Vagina (tissue), 2 donors: Measurements from ENCODE around the gene RNF223.

Source experiments
- POLR2A ChIP-seq, 2 donors: fragments of 450-650 bp; IDR thresholded peaks; one replicate each; pipeline ENCODE4 v1.6.1; 2017; ENCODE audit warnings: antibody characterized with exemption in 2 of 2, mild to moderate bottlenecking in 2 of 2, moderate library complexity in 2 of 2
- POLR2AphosphoS5 ChIP-seq, 2 donors: sonication (generic); formaldehyde crosslinking; IDR thresholded peaks; one replicate each; pipeline ENCODE4 v1.9.0; 2017; ENCODE audit warnings: antibody characterized with exemption in 2 of 2, mild to moderate bottlenecking in 2 of 2, low read depth in 1 of 2; ENCODE audit not compliant: insufficient read depth in 1 of 2
- TF ChIP-seq, protein P1 (sequence below), 3 experiments: fragments of 450-650 bp in 2 of 3; fragments of 200-600 bp in 1 of 3; sonication (generic) in 1 of 3; IDR thresholded peaks; one replicate each; pipeline ENCODE4 v1.5.1; 2017 to 2019; ENCODE audit warnings: antibody characterized with exemption in 3 of 3, mild to moderate bottlenecking in 2 of 3, moderate library complexity in 2 of 3

DNA sequence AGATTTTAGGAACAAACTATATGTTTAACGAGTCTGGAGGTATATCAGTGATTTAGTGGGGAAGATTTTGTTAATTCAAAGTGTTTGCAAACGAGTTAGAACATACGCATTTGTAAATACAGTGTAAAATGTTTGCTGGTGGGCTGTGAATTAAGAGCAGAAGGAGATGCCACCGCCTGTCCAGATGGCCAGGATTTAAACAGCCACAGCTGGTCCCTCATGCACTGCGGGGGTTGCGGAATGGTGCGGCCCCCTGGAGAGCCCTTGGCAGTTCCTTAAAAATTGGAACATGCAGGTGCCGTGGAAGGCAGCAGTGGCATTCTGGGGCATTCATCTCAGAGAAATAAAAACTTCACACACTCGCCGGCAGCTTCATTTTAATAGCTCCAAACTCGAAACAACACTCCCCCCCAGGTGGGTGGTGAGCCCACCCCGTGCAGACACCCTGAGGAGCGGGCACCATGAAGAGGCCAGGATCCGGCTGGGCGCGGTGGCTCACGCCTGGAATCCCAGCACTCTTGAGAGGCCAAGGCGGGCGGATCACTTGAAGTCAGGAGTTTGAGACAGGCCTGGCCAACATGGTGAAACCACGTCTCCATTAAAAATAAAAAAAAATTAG is 45.3 kb upstream of the RNF223 start:
- TF ChIP-seq, protein P1, sequence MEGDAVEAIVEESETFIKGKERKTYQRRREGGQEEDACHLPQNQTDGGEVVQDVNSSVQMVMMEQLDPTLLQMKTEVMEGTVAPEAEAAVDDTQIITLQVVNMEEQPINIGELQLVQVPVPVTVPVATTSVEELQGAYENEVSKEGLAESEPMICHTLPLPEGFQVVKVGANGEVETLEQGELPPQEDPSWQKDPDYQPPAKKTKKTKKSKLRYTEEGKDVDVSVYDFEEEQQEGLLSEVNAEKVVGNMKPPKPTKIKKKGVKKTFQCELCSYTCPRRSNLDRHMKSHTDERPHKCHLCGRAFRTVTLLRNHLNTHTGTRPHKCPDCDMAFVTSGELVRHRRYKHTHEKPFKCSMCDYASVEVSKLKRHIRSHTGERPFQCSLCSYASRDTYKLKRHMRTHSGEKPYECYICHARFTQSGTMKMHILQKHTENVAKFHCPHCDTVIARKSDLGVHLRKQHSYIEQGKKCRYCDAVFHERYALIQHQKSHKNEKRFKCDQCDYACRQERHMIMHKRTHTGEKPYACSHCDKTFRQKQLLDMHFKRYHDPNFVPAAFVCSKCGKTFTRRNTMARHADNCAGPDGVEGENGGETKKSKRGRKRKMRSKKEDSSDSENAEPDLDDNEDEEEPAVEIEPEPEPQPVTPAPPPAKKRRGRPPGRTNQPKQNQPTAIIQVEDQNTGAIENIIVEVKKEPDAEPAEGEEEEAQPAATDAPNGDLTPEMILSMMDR (IDR thresholded peaks at IDR 0.05), result no peak
- no peak for TF ChIP-seq POLR2AphosphoS5 (IDR thresholded peaks at IDR 0.05; ENCODE audit: insufficient read depth in 1 of 2, low read depth in 1 of 2)
- no peak for TF ChIP-seq POLR2A (IDR thresholded peaks at IDR 0.05)
